GM23338 (cell line): ENCODE results near the gene SND1. TPM values are rescaled to one million over a fixed set of nuclear protein-coding genes. Genes with fewer than 3 reads are reported as not detected.

Experiments used
- ATAC-seq: fragments of 200-7000 bp; cut with Tn5 transposase; 3 replicates; pipeline ENCODE4 v1.9.1; 2020
- DNase-seq: peaks from one replicate; pipeline ENCODE4 v3.0.0-alpha.2; 2015; ENCODE audit warnings: low spot score
- H2AFZ ChIP-seq: fragments of 200-600 bp; sonication (generic); 2 replicates; pipeline ENCODE4 v1.8.0; 2016; ENCODE audit warnings: antibody characterized with exemption, mild to moderate bottlenecking, moderate library complexity
- H3F3A ChIP-seq: fragments of 200-600 bp; sonication (generic); replicated peaks from 2 replicates; pipeline ENCODE4 v1.8.0; 2017; ENCODE audit warnings: antibody characterized with exemption, mixed run types, low read depth
- H3K27ac ChIP-seq: fragments of 200-600 bp; sonication (generic); 2 replicates; pipeline ENCODE4 v1.6.1; 2016; ENCODE audit warnings: low read depth
- H3K27me3 ChIP-seq: fragments of 200-600 bp; sonication (generic); 2 replicates; pipeline ENCODE4 v1.8.0; 2016; ENCODE audit warnings: mild to moderate bottlenecking, mixed run types, moderate library complexity; ENCODE audit not compliant: insufficient read depth
- H3K36me3 ChIP-seq: fragments of 200-600 bp; sonication (generic); 2 replicates; pipeline ENCODE4 v1.8.0; 2016; ENCODE audit warnings: mild to moderate bottlenecking; ENCODE audit not compliant: insufficient read depth
- H3K4me1 ChIP-seq: fragments of 200-600 bp; sonication (generic); 2 replicates; pipeline ENCODE4 v1.8.0; 2016; ENCODE audit warnings: mild to moderate bottlenecking, moderate library complexity; ENCODE audit not compliant: insufficient read depth
- H3K4me2 ChIP-seq: fragments of 200-600 bp; sonication (generic); 2 replicates; pipeline ENCODE4 v1.7.1; 2017; ENCODE audit warnings: mixed run types
- H3K4me3 ChIP-seq: fragments of 200-600 bp; sonication (generic); 2 replicates; pipeline ENCODE4 v1.6.1; 2016; ENCODE audit warnings: mixed run types
- H3K79me2 ChIP-seq: fragments of 200-600 bp; sonication (generic); replicated peaks from 2 replicates; pipeline ENCODE4 v1.8.0; 2017; ENCODE audit warnings: mild to moderate bottlenecking; ENCODE audit not compliant: insufficient read depth
- H3K9me2 ChIP-seq: fragments of 200-600 bp; sonication (generic); 2 replicates; pipeline ENCODE4 v1.8.0; 2017; ENCODE audit not compliant: insufficient read depth
- H4K20me1 ChIP-seq: fragments of 200-600 bp; sonication (generic); replicated peaks from 2 replicates; pipeline ENCODE4 v1.8.0; 2017; ENCODE audit warnings: mild to moderate bottlenecking; ENCODE audit not compliant: insufficient read depth
- H3K27ac Mint-ChIP-seq: 2 replicates; pipeline ENCODE4 v1.8.0; 2020; ENCODE audit warnings: inconsistent platforms, mild to moderate bottlenecking, moderate library complexity, mixed read lengths
- H3K27me3 Mint-ChIP-seq: 3 replicates; pipeline ENCODE4 v1.8.0; 2022; ENCODE audit warnings: low read depth, mild to moderate bottlenecking, moderate library complexity, mixed read lengths, inconsistent platforms; ENCODE audit not compliant: insufficient read depth, poor library complexity
- H3K36me3 Mint-ChIP-seq: 3 replicates; pipeline ENCODE4 v1.8.0; 2021; ENCODE audit warnings: low read depth, mild to moderate bottlenecking, inconsistent platforms, moderate library complexity, mixed read lengths
- H3K4me1 Mint-ChIP-seq: 3 replicates; pipeline ENCODE4 v1.8.0; 2020; ENCODE audit warnings: mild to moderate bottlenecking, inconsistent platforms, mixed read lengths
- H3K4me3 Mint-ChIP-seq: 3 replicates; pipeline ENCODE4 v1.8.0; 2021; ENCODE audit warnings: moderate library complexity, mild to moderate bottlenecking, inconsistent platforms, mixed read lengths
- H3K9me3 Mint-ChIP-seq: 3 replicates; pipeline ENCODE4 v1.8.0; 2020; ENCODE audit warnings: moderate library complexity, mild to moderate bottlenecking, inconsistent platforms, mixed read lengths
- CREB1 ChIP-seq: fragments of 250-450 bp; sonication (Bioruptor Pico); IDR thresholded peaks from 2 replicates; pipeline ENCODE4 v1.5.0; 2020; ENCODE audit warnings: low read depth, mild to moderate bottlenecking, moderate library complexity
- EZH2 ChIP-seq: fragments of 200-600 bp; sonication (generic); IDR thresholded peaks from one replicate; pipeline ENCODE4 v1.8.0; 2017; ENCODE audit warnings: antibody characterized with exemption, mild to moderate bottlenecking, low read depth; ENCODE audit not compliant: unreplicated experiment
- EZH2phosphoT487 ChIP-seq: fragments of 200-600 bp; sonication (generic); IDR thresholded peaks from one replicate; pipeline ENCODE4 v1.8.1; 2018; ENCODE audit warnings: antibody characterized with exemption; ENCODE audit not compliant: unreplicated experiment
- JUNB ChIP-seq: IDR thresholded peaks from one replicate; pipeline ENCODE4 v1.6.1; 2016; ENCODE audit warnings: antibody characterized with exemption; ENCODE audit not compliant: unreplicated experiment
- NANOG ChIP-seq: IDR thresholded peaks from 2 replicates; pipeline ENCODE4 v1.6.1; 2016; ENCODE audit warnings: antibody characterized with exemption, borderline replicate concordance
- POLR2AphosphoS5 ChIP-seq: IDR thresholded peaks from 2 replicates; pipeline ENCODE4 v1.6.1; 2016; ENCODE audit warnings: antibody characterized with exemption, low read depth
- STAT1 ChIP-seq: IDR thresholded peaks from one replicate; pipeline ENCODE4 v1.6.1; 2016; ENCODE audit warnings: antibody characterized with exemption; ENCODE audit not compliant: unreplicated experiment
- polyA plus RNA-seq: library from polyadenylated mRNA; unstranded; fragments of >200 nt; fragmentation: Nextera tagmentation; extraction: Ambion mirVana; gene quantifications from 2 replicates; pipeline ENCODE4 v1.2.1, GENCODE V29; 2016
- total RNA-seq: library from RNA; depleted of rRNA; stranded (reverse); fragments of >200 nt; shearing (Covaris generic); gene quantifications from 2 replicates; pipeline ENCODE4 v1.2.3, GENCODE V29; 2014
- TF ChIP-seq, protein P1 (sequence below): IDR thresholded peaks from 2 replicates; pipeline ENCODE4 v1.6.1; 2016; ENCODE audit warnings: antibody characterized with exemption
- TF ChIP-seq, protein P2 (sequence below): fragments of 250-450 bp; sonication (Bioruptor Pico); IDR thresholded peaks from 2 replicates; pipeline ENCODE4 v1.5.0; 2020; ENCODE audit warnings: mild to moderate bottlenecking, moderate library complexity
- TF ChIP-seq, protein P3 (sequence below), 2 experiments: fragments of 200-600 bp in 1 of 2; sonication (generic) in 1 of 2; conservative IDR thresholded peaks; 2 replicates each; pipeline versions ENCODE4 v1.5.1 to v1.6.1; 2016 to 2017; ENCODE audit warnings: antibody characterized with exemption in 2 of 2, low read depth in 2 of 2, mild to moderate bottlenecking in 2 of 2, moderate library complexity in 1 of 2

The SND1 gene
- total and polyA plus RNA-seq, 2 experiments from 2014 or later: 107 to 254 TPM

DNA sequence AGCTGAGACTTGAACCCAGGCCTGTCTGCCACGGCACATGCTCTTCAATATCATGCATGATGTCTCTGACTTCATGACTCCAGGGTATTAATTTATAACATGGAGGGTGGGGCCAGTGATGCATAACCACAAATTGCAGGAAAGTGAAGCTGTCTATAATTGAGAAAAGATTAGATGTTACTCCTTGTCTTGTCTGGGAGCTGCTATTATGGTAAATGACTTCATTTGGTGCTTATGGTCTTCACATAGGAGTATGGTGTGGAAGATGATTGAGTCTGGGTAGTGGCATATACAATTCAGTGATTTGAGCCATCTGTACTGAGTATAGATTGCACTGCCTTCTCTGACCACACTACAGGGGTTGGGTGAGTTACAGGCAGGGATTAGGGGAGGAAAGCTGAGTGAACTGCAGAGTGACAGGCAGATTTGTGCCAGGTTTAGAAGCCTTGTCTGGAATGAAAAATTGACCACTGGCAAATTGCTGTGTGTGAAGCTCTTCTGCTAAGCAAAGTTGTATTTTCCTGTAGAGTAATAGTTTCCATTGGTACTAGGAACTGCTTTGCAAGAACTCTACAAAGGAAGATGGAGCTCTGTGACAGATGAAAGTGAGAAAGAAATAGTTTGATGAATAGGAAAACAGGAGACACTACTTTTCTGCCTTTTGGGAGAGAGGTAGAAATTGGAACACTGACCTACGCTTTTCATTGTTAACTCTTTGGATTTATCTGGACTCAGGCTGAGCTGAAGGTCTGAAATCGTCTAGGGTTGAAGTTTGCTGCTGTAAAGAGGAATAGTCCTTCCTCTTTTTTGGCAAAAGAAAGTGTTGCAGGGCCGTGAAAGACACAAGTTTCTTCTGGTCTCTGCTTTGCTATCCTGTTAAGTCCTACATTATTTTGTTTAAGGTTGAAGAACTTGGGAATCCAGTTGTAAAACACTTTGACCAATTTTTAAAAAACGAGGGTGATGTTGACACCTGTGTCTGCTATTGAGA lies 2.7 kb downstream of the SND1 start:
- no peak for DNase-seq

More for the DNA sequence above, 2.7 kb downstream of the SND1 start:
- peaks cover 4% of the 10 kb centered on the region for H3K27me3 Mint-ChIP-seq
- H3K9me2 ChIP-seq: no peaks in the 10 kb centered on the region
- H3K9me3 Mint-ChIP-seq: no peaks in the 10 kb centered on the region; the same call in 2 of the 3 replicates
- H3K36me3 ChIP-seq: no peaks in the 10 kb centered on the region
- H3K27ac ChIP-seq: peak overlapping the region; percentile 23; the same call in 1 of the 2 replicates
- H3K4me1 Mint-ChIP-seq: peaks cover 45% of the 10 kb centered on the region
- no peaks in the 10 kb centered on the region for H3F3A ChIP-seq
- H3K4me2 ChIP-seq: peak overlapping the region; percentile 85
- peak overlapping the region; percentile 41 for H3K27ac Mint-ChIP-seq
- peak overlapping the region; percentile 88 for H3K4me3 ChIP-seq
- no peak overlapping the region; the same call in none of the 3 replicates for H3K4me3 Mint-ChIP-seq
- no peak overlapping the region for H2AFZ ChIP-seq
- peaks cover 56% of the 10 kb centered on the region for H3K4me1 ChIP-seq
- peaks cover 76% of the 10 kb centered on the region for H3K79me2 ChIP-seq
- TF ChIP-seq EZH2phosphoT487 (no peak), NANOG (no peak), JUNB (no peak), STAT1 (no peak), EZH2 (no peak), CREB1 (CRISPR knock-in tag) (no peak), POLR2AphosphoS5 (no peak)
- TF ChIP-seq, protein P1, sequence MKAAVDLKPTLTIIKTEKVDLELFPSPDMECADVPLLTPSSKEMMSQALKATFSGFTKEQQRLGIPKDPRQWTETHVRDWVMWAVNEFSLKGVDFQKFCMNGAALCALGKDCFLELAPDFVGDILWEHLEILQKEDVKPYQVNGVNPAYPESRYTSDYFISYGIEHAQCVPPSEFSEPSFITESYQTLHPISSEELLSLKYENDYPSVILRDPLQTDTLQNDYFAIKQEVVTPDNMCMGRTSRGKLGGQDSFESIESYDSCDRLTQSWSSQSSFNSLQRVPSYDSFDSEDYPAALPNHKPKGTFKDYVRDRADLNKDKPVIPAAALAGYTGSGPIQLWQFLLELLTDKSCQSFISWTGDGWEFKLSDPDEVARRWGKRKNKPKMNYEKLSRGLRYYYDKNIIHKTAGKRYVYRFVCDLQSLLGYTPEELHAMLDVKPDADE: no peak
- TF ChIP-seq, protein P2, sequence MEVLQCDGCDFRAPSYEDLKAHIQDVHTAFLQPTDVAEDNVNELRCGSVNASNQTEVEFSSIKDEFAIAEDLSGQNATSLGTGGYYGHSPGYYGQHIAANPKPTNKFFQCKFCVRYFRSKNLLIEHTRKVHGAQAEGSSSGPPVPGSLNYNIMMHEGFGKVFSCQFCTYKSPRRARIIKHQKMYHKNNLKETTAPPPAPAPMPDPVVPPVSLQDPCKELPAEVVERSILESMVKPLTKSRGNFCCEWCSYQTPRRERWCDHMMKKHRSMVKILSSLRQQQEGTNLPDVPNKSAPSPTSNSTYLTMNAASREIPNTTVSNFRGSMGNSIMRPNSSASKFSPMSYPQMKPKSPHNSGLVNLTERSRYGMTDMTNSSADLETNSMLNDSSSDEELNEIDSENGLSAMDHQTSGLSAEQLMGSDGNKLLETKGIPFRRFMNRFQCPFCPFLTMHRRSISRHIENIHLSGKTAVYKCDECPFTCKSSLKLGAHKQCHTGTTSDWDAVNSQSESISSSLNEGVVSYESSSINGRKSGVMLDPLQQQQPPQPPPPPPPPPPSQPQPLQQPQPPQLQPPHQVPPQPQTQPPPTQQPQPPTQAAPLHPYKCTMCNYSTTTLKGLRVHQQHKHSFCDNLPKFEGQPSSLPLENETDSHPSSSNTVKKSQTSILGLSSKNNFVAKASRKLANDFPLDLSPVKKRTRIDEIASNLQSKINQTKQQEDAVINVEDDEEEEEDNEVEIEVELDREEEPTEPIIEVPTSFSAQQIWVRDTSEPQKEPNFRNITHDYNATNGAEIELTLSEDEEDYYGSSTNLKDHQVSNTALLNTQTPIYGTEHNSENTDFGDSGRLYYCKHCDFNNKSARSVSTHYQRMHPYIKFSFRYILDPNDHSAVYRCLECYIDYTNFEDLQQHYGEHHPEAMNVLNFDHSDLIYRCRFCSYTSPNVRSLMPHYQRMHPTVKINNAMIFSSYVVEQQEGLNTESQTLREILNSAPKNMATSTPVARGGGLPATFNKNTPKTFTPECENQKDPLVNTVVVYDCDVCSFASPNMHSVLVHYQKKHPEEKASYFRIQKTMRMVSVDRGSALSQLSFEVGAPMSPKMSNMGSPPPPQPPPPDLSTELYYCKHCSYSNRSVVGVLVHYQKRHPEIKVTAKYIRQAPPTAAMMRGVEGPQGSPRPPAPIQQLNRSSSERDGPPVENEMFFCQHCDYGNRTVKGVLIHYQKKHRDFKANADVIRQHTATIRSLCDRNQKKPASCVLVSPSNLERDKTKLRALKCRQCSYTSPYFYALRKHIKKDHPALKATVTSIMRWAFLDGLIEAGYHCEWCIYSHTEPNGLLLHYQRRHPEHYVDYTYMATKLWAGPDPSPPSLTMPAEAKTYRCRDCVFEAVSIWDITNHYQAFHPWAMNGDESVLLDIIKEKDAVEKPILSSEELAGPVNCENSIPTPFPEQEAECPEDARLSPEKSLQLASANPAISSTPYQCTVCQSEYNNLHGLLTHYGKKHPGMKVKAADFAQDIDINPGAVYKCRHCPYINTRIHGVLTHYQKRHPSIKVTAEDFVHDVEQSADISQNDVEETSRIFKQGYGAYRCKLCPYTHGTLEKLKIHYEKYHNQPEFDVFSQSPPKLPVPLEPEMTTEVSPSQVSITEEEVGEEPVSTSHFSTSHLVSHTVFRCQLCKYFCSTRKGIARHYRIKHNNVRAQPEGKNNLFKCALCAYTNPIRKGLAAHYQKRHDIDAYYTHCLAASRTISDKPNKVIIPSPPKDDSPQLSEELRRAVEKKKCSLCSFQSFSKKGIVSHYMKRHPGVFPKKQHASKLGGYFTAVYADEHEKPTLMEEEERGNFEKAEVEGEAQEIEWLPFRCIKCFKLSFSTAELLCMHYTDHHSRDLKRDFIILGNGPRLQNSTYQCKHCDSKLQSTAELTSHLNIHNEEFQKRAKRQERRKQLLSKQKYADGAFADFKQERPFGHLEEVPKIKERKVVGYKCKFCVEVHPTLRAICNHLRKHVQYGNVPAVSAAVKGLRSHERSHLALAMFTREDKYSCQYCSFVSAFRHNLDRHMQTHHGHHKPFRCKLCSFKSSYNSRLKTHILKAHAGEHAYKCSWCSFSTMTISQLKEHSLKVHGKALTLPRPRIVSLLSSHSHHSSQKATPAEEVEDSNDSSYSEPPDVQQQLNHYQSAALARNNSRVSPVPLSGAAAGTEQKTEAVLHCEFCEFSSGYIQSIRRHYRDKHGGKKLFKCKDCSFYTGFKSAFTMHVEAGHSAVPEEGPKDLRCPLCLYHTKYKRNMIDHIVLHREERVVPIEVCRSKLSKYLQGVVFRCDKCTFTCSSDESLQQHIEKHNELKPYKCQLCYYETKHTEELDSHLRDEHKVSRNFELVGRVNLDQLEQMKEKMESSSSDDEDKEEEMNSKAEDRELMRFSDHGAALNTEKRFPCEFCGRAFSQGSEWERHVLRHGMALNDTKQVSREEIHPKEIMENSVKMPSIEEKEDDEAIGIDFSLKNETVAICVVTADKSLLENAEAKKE: no peak
- TF ChIP-seq, protein P3, sequence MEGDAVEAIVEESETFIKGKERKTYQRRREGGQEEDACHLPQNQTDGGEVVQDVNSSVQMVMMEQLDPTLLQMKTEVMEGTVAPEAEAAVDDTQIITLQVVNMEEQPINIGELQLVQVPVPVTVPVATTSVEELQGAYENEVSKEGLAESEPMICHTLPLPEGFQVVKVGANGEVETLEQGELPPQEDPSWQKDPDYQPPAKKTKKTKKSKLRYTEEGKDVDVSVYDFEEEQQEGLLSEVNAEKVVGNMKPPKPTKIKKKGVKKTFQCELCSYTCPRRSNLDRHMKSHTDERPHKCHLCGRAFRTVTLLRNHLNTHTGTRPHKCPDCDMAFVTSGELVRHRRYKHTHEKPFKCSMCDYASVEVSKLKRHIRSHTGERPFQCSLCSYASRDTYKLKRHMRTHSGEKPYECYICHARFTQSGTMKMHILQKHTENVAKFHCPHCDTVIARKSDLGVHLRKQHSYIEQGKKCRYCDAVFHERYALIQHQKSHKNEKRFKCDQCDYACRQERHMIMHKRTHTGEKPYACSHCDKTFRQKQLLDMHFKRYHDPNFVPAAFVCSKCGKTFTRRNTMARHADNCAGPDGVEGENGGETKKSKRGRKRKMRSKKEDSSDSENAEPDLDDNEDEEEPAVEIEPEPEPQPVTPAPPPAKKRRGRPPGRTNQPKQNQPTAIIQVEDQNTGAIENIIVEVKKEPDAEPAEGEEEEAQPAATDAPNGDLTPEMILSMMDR (conservative IDR thresholded peaks at IDR 0.05; ENCODE audit: low read depth in 2 of 2): no peak
- H4K20me1 ChIP-seq: peaks cover 61% of the 10 kb centered on the region
- no peaks in the 10 kb centered on the region for H3K27me3 ChIP-seq
- no peak for ATAC-seq
- H3K36me3 Mint-ChIP-seq: peaks cover 22% of the 10 kb centered on the region
